PC-9 (cell line): Measurements from ENCODE around the gene SERPINE1.

Experiments
- CTCF ChIP-seq: fragments of 200-600 bp; sonication (generic); conservative IDR thresholded peaks from 2 replicates; pipeline ENCODE4 v1.6.1; 2017; ENCODE audit warnings: mixed run types, antibody characterized with exemption, mild to moderate bottlenecking, moderate library complexity
- EZH2 ChIP-seq: fragments of 200-600 bp; sonication (generic); IDR thresholded peaks from 2 replicates; pipeline ENCODE4 v1.8.0; 2017; ENCODE audit warnings: antibody characterized with exemption, low read depth

GRCh38 chr7:101171442-101171837, 44.5 kb downstream of the SERPINE1 start:
- TF ChIP-seq CTCF, result no peak
- no peak for TF ChIP-seq EZH2
